CD4-positive, alpha-beta T cell (primary cell): ENCODE results near the gene ELMO2. TPM values are rescaled to one million over a fixed set of nuclear protein-coding genes. Genes with fewer than 3 reads are reported as not detected.

Experiments
- ATAC-seq: fragments of 200-7000 bp; cut with Tn5 transposase; one replicate; pipeline ENCODE4 v1.10.0; 2022; ENCODE audit warnings: mild to moderate bottlenecking; ENCODE audit not compliant: poor library complexity
- CTCF ChIA-PET: fragments of 350-600 bp; sonication (Branson Sonifier 250); formaldehyde crosslinking; loops from one replicate; lab custom pipeline; 2021; ENCODE audit warnings: antibody characterized with exemption, inconsistent platforms; lab: Charles Lee
- POLR2A ChIA-PET: fragments of 350-600 bp; sonication (Branson Sonifier 250); formaldehyde crosslinking; loops from one replicate; lab custom pipeline; 2021; ENCODE audit warnings: antibody characterized with exemption, inconsistent platforms; lab: Charles Lee
- DNase-seq, 14 experiments: peaks; one replicate each; pipeline ENCODE4 v3.0.0-alpha.2; 2013 to 2020; ENCODE audit warnings: mixed read lengths in 2 of 14
- H3K27ac ChIP-seq, 2 donors: one replicate each; pipeline versions ENCODE4 v1.5.1 to v1.7.0; 2013; ENCODE audit warnings: low read length in 2 of 2, low read depth in 1 of 2, mild to moderate bottlenecking in 1 of 2
- H3K27me3 ChIP-seq, 2 experiments: 1 replicate in 1 of 2; 2 replicates in 1 of 2; pipeline versions ENCODE4 v1.6.1 to v1.7.0; 2013; ENCODE audit warnings: low read length in 2 of 2, control low read depth in 1 of 2, mild to moderate bottlenecking in 1 of 2, moderate library complexity in 1 of 2; ENCODE audit not compliant: insufficient read depth in 2 of 2, control insufficient read depth in 1 of 2
- H3K36me3 ChIP-seq: one replicate; pipeline ENCODE4 v1.6.1; 2013; ENCODE audit warnings: low read length, control low read depth; ENCODE audit not compliant: insufficient read depth
- H3K4me1 ChIP-seq: one replicate; pipeline ENCODE4 v1.6.1; 2013; ENCODE audit warnings: low read length, control low read depth; ENCODE audit not compliant: insufficient read depth
- H3K4me3 ChIP-seq: one replicate; pipeline ENCODE4 v1.5.1; 2013; ENCODE audit warnings: mild to moderate bottlenecking, low read length, moderate library complexity
- H3K9me3 ChIP-seq, 2 experiments: 1 replicate in 1 of 2; 2 replicates in 1 of 2; pipeline versions ENCODE4 v1.6.1 to v1.7.0; 2013; ENCODE audit warnings: low read length in 2 of 2, mild to moderate bottlenecking in 2 of 2, control low read depth in 1 of 2, moderate library complexity in 1 of 2; ENCODE audit not compliant: control insufficient read depth in 1 of 2, insufficient read depth in 1 of 2
- H3K27ac Mint-ChIP-seq: one replicate; pipeline ENCODE4 v1.8.0; 2020; ENCODE audit warnings: mixed read lengths
- H3K27me3 Mint-ChIP-seq: one replicate; pipeline ENCODE4 v1.8.0; 2021; ENCODE audit warnings: mixed read lengths
- H3K36me3 Mint-ChIP-seq: one replicate; pipeline ENCODE4 v1.8.0; 2021; ENCODE audit warnings: low read depth, mixed read lengths
- H3K4me1 Mint-ChIP-seq: one replicate; pipeline ENCODE4 v1.8.0; 2021; ENCODE audit warnings: low read depth, mixed read lengths
- H3K4me3 Mint-ChIP-seq: one replicate; pipeline ENCODE4 v1.8.0; 2020; ENCODE audit warnings: mild to moderate bottlenecking, mixed read lengths
- H3K9me3 Mint-ChIP-seq: one replicate; pipeline ENCODE4 v1.8.0; 2020; ENCODE audit warnings: mixed read lengths
- CTCF ChIP-seq: fragments of 200-600 bp; IDR thresholded peaks from one replicate; pipeline ENCODE4 v1.8.0; 2022; ENCODE audit warnings: antibody characterized with exemption, mild to moderate bottlenecking
- intact Hi-C, 2 experiments: fragments of 100-400 bp; cut with DNase I in 1 of 2; cut with micrococcal nuclease in 1 of 2; formaldehyde crosslinking; loops; one replicate each; pipeline versions ENCODE4 v1.15.1 to v1.9.0; 2023 to 2025; cut with DNase I, micrococcal nuclease
- total RNA-seq, 174 experiments: library from RNA in 2 of 174; stranded (reverse) in 2 of 174; gene quantifications; one replicate each; pipeline ENCODE4 v1.2.3 and lab custom pipeline; 2021 to 2026

ELMO2 gene
- total RNA-seq, 2 experiments from 2014 or later, result 85.6 TPM

GRCh38 chr20:46350201-46350985 lies 56.0 kb downstream of the ELMO2 start:
- no peak for TF ChIP-seq CTCF
- Mint-ChIP-seq H3K4me3 (no peak overlapping the region), H3K9me3 (no peaks in the 10 kb centered on the region), H3K36me3 (peaks cover 64% of the 10 kb centered on the region), H3K27me3 (no peaks in the 10 kb centered on the region), H3K4me1 (peaks cover 12% of the 10 kb centered on the region), H3K27ac (peak overlapping the region; percentile 17)
- ATAC-seq, result no peak
- ChIA-PET CTCF (interaction anchor here (2.0 kb wide), 1 partner anchor 14 kb away, joined by 7 read pairs; no protein-coding TSS in a partner anchor), POLR2A (interaction anchor here (1.3 kb wide), 1 partner anchor 10 kb away, joined by 3 read pairs; no protein-coding TSS in a partner anchor)
- intact Hi-C loops, result no loop called here
- Histone ChIP-seq H3K9me3 (no peaks in the 10 kb centered on the region), H3K27me3 (no peaks in the 10 kb centered on the region), H3K27ac (no peak overlapping the region), H3K4me3 (no peak overlapping the region), H3K4me1 (peaks cover 12% of the 10 kb centered on the region), H3K36me3 (peaks cover 46% of the 10 kb centered on the region)
- no peak for DNase-seq

- Mint-ChIP-seq H3K27me3 (no peaks in the 10 kb centered on the region), H3K4me3 (no peak overlapping the region), H3K9me3 (no peaks in the 10 kb centered on the region), H3K36me3 (peaks cover 63% of the 10 kb centered on the region), H3K4me1 (peaks cover 15% of the 10 kb centered on the region), H3K27ac (peak overlapping the region; percentile 42)
- Histone ChIP-seq H3K36me3 (peaks cover 44% of the 10 kb centered on the region), H3K4me1 (peaks cover 10% of the 10 kb centered on the region), H3K27ac (no peak overlapping the region), H3K4me3 (no peak overlapping the region), H3K9me3 (no peaks in the 10 kb centered on the region), H3K27me3 (no peaks in the 10 kb centered on the region)
- TF ChIP-seq CTCF, result no peak
- DNase-seq (no peak), ATAC-seq (no peak)
- POLR2A ChIA-PET, result interaction anchor here (1.3 to 2.0 kb wide), 2 partner anchors 10 to 14 kb away, joined by 3 to 6 read pairs; no protein-coding TSS in a partner anchor
- intact Hi-C loops, result loop anchor here (2.0 to 5.0 kb wide), 4 partner anchors 42 to 327 kb away; partner anchors contain the start of gene CDH22 (in 1 of the 2)
- CTCF ChIA-PET, result interaction anchor here (1.2 to 2.3 kb wide), 3 partner anchors 15 to 335 kb away, joined by 5 to 20 read pairs (median 7); no protein-coding TSS in a partner anchor
Measured at GRCh38 chr20:46349742-46350056, 56.7 kb downstream of the ELMO2 start.

- H3K36me3 Mint-ChIP-seq, result peaks cover 58% of the 10 kb centered on the region
- no peak overlapping the region for H3K27ac ChIP-seq
- peak; percentile 61 for ATAC-seq
- intact Hi-C loops, result loop anchor here (2.0 to 5.0 kb wide), 4 partner anchors 42 to 327 kb away; partner anchors contain the start of gene CDH22 (in 1 of the 2)
- no peaks in the 10 kb centered on the region for H3K9me3 Mint-ChIP-seq
- peaks cover 10% of the 10 kb centered on the region for H3K4me1 ChIP-seq
- DNase-seq, result peak; percentile 22 to 70 (median 39)
- H3K4me1 Mint-ChIP-seq, result peaks cover 18% of the 10 kb centered on the region
- peak overlapping the region; percentile 42 for H3K27ac Mint-ChIP-seq
- H3K27me3 Mint-ChIP-seq, result no peaks in the 10 kb centered on the region
- POLR2A ChIA-PET, result interaction anchor here (1.1 to 2.0 kb wide), 5 partner anchors 11 to 58 kb away, joined by 3 to 7 read pairs (median 6); partner anchors contain the start of gene ELMO2
- no peak overlapping the region for H3K4me3 ChIP-seq
- H3K9me3 ChIP-seq, result no peaks in the 10 kb centered on the region
- no peaks in the 10 kb centered on the region for H3K27me3 ChIP-seq
- peak; percentile 61 for TF ChIP-seq CTCF
- H3K36me3 ChIP-seq, result peaks cover 40% of the 10 kb centered on the region
- H3K4me3 Mint-ChIP-seq, result no peak overlapping the region
- CTCF ChIA-PET, result interaction anchor here (0.6 to 2.3 kb wide), 13 partner anchors 9 to 379 kb away, joined by 3 to 20 read pairs (median 4); partner anchors contain the start of gene ELMO2
Measured at GRCh38 chr20:46349035-46349741, 57.2 kb downstream of the ELMO2 start.
